ENCODE results near the gene SPECC1L. TPM values are rescaled to one million over a fixed set of nuclear protein-coding genes. Genes with fewer than 3 reads are reported as not detected.
"Not testable (repeated sequence)": the region's sequence is repeated elsewhere in the genome, so short reads cannot be mapped to it uniquely, and the experiment has no call there.

The SPECC1L gene
- total and polyA plus RNA-seq, 2 experiments from 2014 or later: 21.1 to 34.0 TPM

DNA sequence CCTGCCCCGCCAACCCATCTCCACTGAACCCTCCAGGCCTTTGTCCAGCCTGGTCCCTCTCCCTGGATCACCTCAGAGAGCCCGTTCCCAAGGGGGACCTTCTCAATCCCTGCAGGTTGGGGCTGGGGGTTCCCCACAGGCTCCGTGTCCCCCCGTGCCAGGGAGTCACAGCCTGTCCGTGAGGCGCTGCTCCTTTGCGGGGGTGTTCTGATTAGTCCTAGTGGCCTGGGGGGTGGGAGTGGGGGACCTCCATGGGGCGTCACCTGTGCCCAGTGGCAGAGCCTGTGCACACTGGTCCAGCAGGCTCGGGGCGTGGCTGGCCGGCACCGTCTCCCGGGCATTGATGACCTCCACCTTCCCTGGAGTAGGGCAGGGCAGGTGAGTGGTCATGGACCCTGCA is 37.4 kb upstream of the SPECC1L start:
- Histone ChIP-seq H3K4me2 (ENCODE audit: unreplicated experiment) (no peak overlapping the region), H3K79me2 (ENCODE audit: insufficient read depth) (no peaks in the 10 kb centered on the region), H3F3A (ENCODE audit: insufficient read depth) (no peaks in the 10 kb centered on the region), H3K27me3 (replicated peaks; ENCODE audit: insufficient read depth) (no peaks in the 10 kb centered on the region), H3K27ac (no peak overlapping the region), H3K9me3 (ENCODE audit: low read depth) (no peaks in the 10 kb centered on the region), H4K20me1 (ENCODE audit: insufficient read depth) (no peaks in the 10 kb centered on the region), H3K9ac (no peak overlapping the region), H3K4me1 (ENCODE audit: insufficient read depth) (no peaks in the 10 kb centered on the region), H3K9me2 (ENCODE audit: insufficient read depth) (no peaks in the 10 kb centered on the region), H3K36me3 (ENCODE audit: low read depth) (no peaks in the 10 kb centered on the region), H3K4me3 (no peak overlapping the region), H2AFZ (no peak overlapping the region)
- 89 to 96% methylated on average over 12 to 13 of the region's 13 CpGs for WGBS, 2 experiments (ENCODE audit: low coverage in 1 of 2, low lambda C conversion rate in 2 of 2, missing lambda C conversion rate in 2 of 2)
- TF ChIP-seq EZH2 (IDR thresholded peaks at IDR 0.05; ENCODE audit: insufficient read depth, poor library complexity, severe bottlenecking) (no peak), EZH2phosphoT487 (IDR thresholded peaks at IDR 0.05; ENCODE audit: insufficient read depth, low read depth) (no peak)
- in situ Hi-C loops (cut with MboI): no loop called here
- no peak for DNase-seq

DNA sequence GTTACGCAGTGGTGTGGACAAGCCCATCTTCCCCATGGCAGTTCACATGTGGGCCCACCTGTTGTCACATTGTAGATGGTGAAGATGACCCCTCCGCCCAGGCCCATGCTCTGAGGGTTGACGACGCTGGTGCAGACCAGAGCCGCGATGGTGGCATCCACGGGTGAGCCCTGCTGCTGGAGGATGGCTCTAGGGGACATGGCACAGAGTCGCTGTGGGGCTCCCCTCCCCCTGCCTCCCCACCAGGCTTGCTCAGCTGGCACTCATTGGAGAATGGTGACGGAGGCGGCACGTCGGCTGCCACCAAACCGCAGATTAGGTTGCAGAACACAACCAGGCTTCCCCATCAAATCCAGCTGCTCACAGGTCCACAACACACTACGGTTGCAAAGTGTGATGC is 36.8 kb upstream of the SPECC1L start:
- Histone ChIP-seq H3K27me3 (replicated peaks; ENCODE audit: insufficient read depth) (no peaks in the 10 kb centered on the region), H3K4me1 (ENCODE audit: insufficient read depth) (no peaks in the 10 kb centered on the region), H3K79me2 (ENCODE audit: insufficient read depth) (no peaks in the 10 kb centered on the region), H3K4me2 (ENCODE audit: unreplicated experiment) (no peak overlapping the region), H3K27ac (no peak overlapping the region), H3K36me3 (ENCODE audit: low read depth) (no peaks in the 10 kb centered on the region), H3K9me2 (ENCODE audit: insufficient read depth) (no peaks in the 10 kb centered on the region), H3K9ac (no peak overlapping the region), H3F3A (ENCODE audit: insufficient read depth) (no peaks in the 10 kb centered on the region), H3K4me3 (no peak overlapping the region), H4K20me1 (ENCODE audit: insufficient read depth) (no peaks in the 10 kb centered on the region), H2AFZ (no peak overlapping the region), H3K9me3 (ENCODE audit: low read depth) (no peaks in the 10 kb centered on the region)
- TF ChIP-seq EZH2 (IDR thresholded peaks at IDR 0.05; ENCODE audit: insufficient read depth, poor library complexity, severe bottlenecking): no peak
- TF ChIP-seq EZH2phosphoT487 (IDR thresholded peaks at IDR 0.05; ENCODE audit: insufficient read depth, low read depth): no peak
- 91 to 98% methylated on average over 9 to 14 of the region's 14 CpGs for WGBS, 2 experiments (ENCODE audit: low coverage in 1 of 2, low lambda C conversion rate in 2 of 2, missing lambda C conversion rate in 2 of 2)
- in situ Hi-C loops (cut with MboI): no loop called here
- no peak for DNase-seq

DNA sequence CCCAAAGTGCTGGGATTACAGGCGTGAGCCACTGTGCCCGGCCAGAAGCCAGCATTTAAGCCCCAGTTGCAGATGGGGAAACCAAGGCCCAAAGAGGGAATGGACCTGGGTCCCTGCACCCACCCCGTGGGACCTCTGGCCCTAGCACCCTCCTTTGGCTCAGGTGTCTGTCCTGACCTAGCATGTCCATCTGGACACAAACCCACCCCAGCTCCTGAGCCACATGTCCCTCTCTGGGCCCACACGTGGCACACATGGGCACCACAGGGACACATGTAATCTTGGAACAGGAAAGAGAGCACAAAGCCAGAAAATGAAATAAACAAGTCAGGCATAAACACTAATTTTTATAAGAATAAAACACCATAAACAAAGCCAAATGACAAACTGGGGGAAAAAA is 35.3 kb upstream of the SPECC1L start:
- Histone ChIP-seq H2AFZ (no peak overlapping the region), H3K36me3 (ENCODE audit: low read depth) (no peaks in the 10 kb centered on the region), H3K27ac (no peak overlapping the region), H3K9ac (no peak overlapping the region), H4K20me1 (ENCODE audit: insufficient read depth) (no peaks in the 10 kb centered on the region), H3K4me2 (ENCODE audit: unreplicated experiment) (no peak overlapping the region), H3F3A (ENCODE audit: insufficient read depth) (no peaks in the 10 kb centered on the region), H3K9me2 (ENCODE audit: insufficient read depth) (no peaks in the 10 kb centered on the region), H3K79me2 (ENCODE audit: insufficient read depth) (no peaks in the 10 kb centered on the region), H3K4me1 (ENCODE audit: insufficient read depth) (no peaks in the 10 kb centered on the region), H3K27me3 (replicated peaks; ENCODE audit: insufficient read depth) (no peaks in the 10 kb centered on the region), H3K4me3 (no peak overlapping the region), H3K9me3 (ENCODE audit: low read depth) (no peaks in the 10 kb centered on the region)
- in situ Hi-C loops (cut with MboI): no loop called here
- DNase-seq: no peak
- TF ChIP-seq EZH2 (IDR thresholded peaks at IDR 0.05; ENCODE audit: insufficient read depth, poor library complexity, severe bottlenecking) (no peak), EZH2phosphoT487 (IDR thresholded peaks at IDR 0.05; ENCODE audit: insufficient read depth, low read depth) (no peak)
- 73 to 74% methylated on average over 4 of the region's 4 CpGs for WGBS, 2 experiments (ENCODE audit: low coverage in 1 of 2, low lambda C conversion rate in 2 of 2, missing lambda C conversion rate in 2 of 2)

DNA sequence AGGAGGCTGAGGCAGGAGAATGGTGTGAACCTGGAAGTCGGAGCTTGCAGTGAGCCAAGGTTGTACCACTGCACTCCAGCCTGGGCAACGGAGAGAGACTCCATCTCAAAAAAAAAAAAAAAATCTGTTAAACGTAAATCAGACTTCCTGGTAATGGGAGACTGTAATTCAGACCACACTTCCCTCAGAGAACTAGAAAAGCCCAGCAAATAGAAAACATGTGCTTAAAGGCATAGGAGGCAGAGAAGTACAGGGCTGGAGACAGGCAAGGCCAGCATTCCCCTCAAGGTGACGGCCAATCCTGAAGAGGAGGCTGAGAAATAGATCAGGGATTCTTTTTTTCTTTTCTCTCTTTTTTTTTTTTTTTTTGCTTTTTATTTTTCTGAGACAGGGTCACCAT is 34.0 kb upstream of the SPECC1L start:
- in situ Hi-C loops (cut with MboI): no loop called here
- DNase-seq: no peak
- no peaks in the 10 kb centered on the region for H3K27me3 ChIP-seq (replicated peaks; ENCODE audit: insufficient read depth)
- H3K27ac ChIP-seq: no peak overlapping the region
- no peaks in the 10 kb centered on the region for H4K20me1 ChIP-seq (ENCODE audit: insufficient read depth)
- no peaks in the 10 kb centered on the region for H3F3A ChIP-seq (ENCODE audit: insufficient read depth)
- no peak overlapping the region for H2AFZ ChIP-seq
- no peak overlapping the region for H3K9ac ChIP-seq
- TF ChIP-seq EZH2 (IDR thresholded peaks at IDR 0.05; ENCODE audit: insufficient read depth, poor library complexity, severe bottlenecking): no peak
- no peak for TF ChIP-seq EZH2phosphoT487 (IDR thresholded peaks at IDR 0.05; ENCODE audit: insufficient read depth, low read depth)
- no peaks in the 10 kb centered on the region for H3K9me2 ChIP-seq (ENCODE audit: insufficient read depth)
- no peak overlapping the region for H3K4me2 ChIP-seq (ENCODE audit: unreplicated experiment)
- H3K4me1 ChIP-seq (ENCODE audit: insufficient read depth): no peaks in the 10 kb centered on the region
- H3K36me3 ChIP-seq (ENCODE audit: low read depth): no peaks in the 10 kb centered on the region
- no peak overlapping the region for H3K4me3 ChIP-seq
- no peaks in the 10 kb centered on the region for H3K9me3 ChIP-seq (ENCODE audit: low read depth)
- WGBS, 2 experiments (ENCODE audit: low coverage in 1 of 2, low lambda C conversion rate in 2 of 2, missing lambda C conversion rate in 2 of 2): 42 to 60% methylated on average over 4 of the region's 4 CpGs
- no peaks in the 10 kb centered on the region for H3K79me2 ChIP-seq (ENCODE audit: insufficient read depth)

DNA sequence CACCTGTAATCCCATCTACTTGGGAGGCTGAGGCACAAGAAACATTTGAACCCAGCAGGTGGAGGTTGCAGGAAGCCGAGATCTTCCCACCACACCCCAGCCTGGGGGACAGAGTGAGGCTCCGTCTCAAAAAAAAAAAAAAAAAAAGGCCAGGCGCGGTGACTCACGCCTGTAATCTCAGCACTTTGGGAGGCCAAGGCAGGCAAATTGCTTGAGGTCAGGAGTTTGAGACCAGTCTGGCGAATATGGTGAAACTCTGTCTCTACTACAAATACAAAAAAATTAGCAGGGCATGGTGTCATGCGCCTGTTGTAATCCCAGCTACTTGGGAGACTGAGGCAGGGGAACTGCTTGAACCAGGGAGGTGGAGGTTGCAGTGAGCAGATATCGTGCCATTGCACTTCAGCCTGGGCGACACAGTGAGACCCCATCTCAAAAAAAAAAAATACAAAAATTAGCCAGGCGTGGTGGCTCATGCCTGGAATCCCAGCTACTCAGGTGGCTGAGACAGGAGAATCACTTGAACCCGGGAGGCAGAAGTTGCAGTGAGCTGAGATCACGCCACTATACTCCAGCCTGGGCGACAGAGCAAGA is 32.4 kb upstream of the SPECC1L start:
- H3K27ac ChIP-seq; H3K9ac ChIP-seq; H3K9me3 ChIP-seq (ENCODE audit: low read depth); H3K4me3 ChIP-seq; H3K4me2 ChIP-seq (ENCODE audit: unreplicated experiment); H3F3A ChIP-seq (ENCODE audit: insufficient read depth); H3K9me2 ChIP-seq (ENCODE audit: insufficient read depth); H4K20me1 ChIP-seq (ENCODE audit: insufficient read depth); H2AFZ ChIP-seq; DNase-seq; H3K79me2 ChIP-seq (ENCODE audit: insufficient read depth); H3K36me3 ChIP-seq (ENCODE audit: low read depth); H3K4me1 ChIP-seq (ENCODE audit: insufficient read depth); in situ Hi-C loops (cut with MboI); H3K27me3 ChIP-seq (replicated peaks; ENCODE audit: insufficient read depth): not testable (repeated sequence)
- 94 to 96% methylated on average over 13 of the region's 13 CpGs for WGBS, 2 experiments (ENCODE audit: low coverage in 1 of 2, low lambda C conversion rate in 2 of 2, missing lambda C conversion rate in 2 of 2)

Measured in GM23248 (cell line).